ENCODE data around the gene FAM13C.
A peak's percentile ranks its signal among the peaks of the same experiment; 100 is the strongest.
"Not testable (repeated sequence)": the region's sequence is repeated elsewhere in the genome, so short reads cannot be mapped to it uniquely, and the experiment has no call there.

FAM13C gene

GRCh38 chr10:59362144-59362958 is at the start of gene FAM13C:
Gene FAM13C (minus strand): TSS chr10:59362549. CDS start chr10:59362460, 89 bp downstream.
- DNase-seq (ENCODE audit: low spot score), result peak; percentile 82

DNA sequence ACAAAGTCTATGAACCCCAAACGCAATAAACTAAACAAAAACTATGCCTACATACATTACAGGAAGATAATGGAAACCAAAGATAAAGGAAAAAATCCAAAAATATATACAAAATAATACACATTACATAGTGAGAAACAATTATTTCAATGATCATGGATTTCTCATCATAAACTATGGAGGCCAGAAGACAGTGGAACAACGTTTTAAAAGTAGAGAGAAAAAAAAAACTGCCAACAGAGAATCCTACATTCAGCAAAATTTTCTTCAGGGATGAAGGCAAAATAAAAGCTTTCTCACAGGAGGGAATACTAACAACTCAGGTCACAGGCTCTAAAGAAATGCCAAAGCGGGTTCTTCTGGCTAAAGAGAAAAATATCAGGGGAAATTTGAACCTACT is 42.9 kb upstream of the FAM13C start:
- DNase-seq (ENCODE audit: low spot score), result no peak

GRCh38 chr10:59400214-59400613 is 37.9 kb upstream of the FAM13C start:
- no peak for DNase-seq (ENCODE audit: low spot score)

DNA sequence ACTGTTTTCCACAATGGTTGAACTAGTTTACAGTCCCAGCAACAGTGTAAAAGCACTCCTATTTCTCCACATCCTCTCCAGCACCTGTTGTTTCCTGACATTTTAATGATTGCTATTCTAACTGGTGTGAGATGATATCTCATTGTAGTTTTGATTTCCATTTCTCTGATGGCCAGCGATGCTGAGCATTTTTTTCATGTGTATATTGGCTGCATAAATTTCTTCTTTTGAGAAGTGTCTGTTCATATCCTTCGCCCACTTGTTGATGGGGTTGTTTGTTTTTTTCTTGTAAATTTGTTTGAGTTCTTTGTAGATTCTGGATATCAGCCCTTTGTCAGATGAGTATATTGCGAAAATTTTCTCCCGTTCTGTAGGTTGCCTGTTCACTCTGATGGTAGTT is 37.0 kb upstream of the FAM13C start:
- DNase-seq (ENCODE audit: low spot score), result not testable (repeated sequence)

- DNase-seq (ENCODE audit: low spot score), result no peak
Measured at GRCh38 chr10:59397961-59398360, 35.6 kb upstream of the FAM13C start.

DNA sequence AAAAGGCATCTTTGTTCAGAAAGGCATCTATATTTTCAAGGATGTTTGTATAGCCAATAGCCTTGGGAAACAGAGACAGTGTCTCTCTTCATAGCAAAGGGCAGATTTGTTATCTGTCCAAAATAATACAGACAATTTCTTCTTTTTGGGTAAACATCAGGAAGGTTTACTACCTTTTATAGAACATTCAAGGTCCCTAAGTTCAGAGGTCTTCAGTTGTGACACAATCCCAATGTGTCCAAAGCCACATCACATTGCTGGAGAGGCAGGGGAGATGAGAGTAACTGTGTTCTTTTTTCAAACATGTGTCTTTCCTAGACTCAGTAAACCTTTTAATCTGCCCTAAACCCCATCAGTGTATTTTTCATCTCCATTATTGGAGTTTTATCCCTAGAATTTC is 33.6 kb upstream of the FAM13C start:
- DNase-seq (ENCODE audit: low spot score), result no peak

- DNase-seq (ENCODE audit: low spot score), result no peak
Measured at GRCh38 chr10:59393349-59393748, 31.0 kb upstream of the FAM13C start.

- DNase-seq (ENCODE audit: low spot score), result no peak
Measured at GRCh38 chr10:59391060-59391459, 28.7 kb upstream of the FAM13C start.

- DNase-seq (ENCODE audit: low spot score), result no peak
Measured at GRCh38 chr10:59388671-59388976, 26.3 kb upstream of the FAM13C start.

GRCh38 chr10:59387951-59388670 is 25.8 kb upstream of the FAM13C start:
- DNase-seq (ENCODE audit: low spot score), result no peak

DNA sequence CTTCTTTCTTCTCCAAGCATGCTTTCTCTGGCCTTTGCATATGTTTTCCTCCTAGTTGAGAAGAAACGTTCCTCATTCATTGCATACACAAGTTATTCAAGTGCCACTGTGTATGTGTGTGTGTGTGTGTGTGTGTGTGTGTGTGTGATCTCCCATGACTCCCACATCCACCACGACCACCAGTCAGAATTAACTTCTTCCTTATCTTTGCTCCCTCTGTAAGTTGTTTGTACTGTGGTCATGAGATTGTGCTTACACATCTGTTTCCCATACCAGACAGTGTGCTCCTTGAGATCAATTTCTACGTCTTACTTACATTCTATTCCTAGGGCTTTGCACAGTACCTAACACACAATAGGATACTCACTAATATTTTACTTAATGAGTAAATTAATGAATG is 22.4 kb upstream of the FAM13C start:
- DNase-seq (ENCODE audit: low spot score), result no peak

DNA sequence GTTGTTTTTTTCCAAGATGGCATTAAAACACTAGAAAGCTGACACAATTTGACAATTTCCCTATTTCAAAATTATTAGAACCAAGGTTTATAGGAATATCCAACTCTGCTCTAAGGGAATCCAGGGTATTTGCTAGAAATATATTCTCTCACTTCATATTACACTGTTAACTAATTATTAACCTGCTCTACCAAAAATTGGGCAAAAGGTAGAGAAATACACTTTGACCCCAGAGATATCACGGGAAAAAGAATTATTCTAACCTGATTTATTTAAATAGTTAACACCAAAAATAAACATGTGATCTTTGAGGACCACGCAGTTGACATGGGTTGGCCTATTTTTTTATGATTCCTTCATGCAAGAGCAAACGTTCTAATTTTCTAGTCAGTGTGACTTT is 21.6 kb upstream of the FAM13C start:
- DNase-seq (ENCODE audit: low spot score), result no peak

- DNase-seq (ENCODE audit: low spot score), result no peak
Measured at GRCh38 chr10:59383436-59383835, 21.1 kb upstream of the FAM13C start.

GRCh38 chr10:59382831-59383295 is 20.5 kb upstream of the FAM13C start:
- DNase-seq (ENCODE audit: low spot score), result no peak

GRCh38 chr10:59381687-59382086 is 19.3 kb upstream of the FAM13C start:
- DNase-seq (ENCODE audit: low spot score), result no peak

DNA sequence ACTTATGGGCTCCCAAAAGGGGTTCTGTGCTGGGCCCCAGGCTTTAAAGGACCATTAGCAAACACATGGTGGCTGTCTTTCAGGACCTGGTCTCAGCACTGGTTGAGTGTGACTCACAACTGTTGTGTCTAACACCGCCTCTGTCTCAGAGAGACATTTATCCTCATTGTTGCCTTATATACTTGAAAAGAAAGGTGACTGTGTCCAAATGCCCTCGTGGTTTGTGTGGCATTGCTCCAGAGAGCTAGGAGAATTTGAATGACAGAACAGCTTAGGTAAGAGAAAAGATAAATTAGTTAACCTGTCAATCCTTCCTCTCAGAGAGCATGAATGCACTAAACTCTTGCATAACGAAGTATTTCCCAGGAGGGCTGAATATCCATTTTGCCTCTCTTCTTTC is 14.5 kb upstream of the FAM13C start:
- DNase-seq (ENCODE audit: low spot score), result no peak

DNA sequence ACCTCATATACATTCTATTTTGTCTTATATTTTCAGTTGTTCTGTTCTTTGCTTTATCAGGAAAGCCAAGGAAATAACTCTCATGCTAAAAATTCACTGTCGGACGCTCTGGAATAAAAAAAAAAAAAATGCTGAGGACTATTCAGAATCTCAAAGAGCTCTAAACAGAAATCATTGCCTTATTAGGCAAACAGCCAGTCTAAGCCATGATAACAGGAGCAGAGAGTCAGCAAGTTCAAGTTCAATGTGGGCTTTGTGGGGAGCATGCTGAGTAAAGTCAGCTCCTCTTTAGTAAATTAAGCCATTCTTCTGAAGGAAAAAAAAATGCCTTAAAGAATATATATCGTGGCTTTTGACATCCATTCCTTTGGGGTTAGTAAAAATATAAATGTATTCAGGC is 13.6 kb upstream of the FAM13C start:
- DNase-seq (ENCODE audit: low spot score), result no peak

DNA sequence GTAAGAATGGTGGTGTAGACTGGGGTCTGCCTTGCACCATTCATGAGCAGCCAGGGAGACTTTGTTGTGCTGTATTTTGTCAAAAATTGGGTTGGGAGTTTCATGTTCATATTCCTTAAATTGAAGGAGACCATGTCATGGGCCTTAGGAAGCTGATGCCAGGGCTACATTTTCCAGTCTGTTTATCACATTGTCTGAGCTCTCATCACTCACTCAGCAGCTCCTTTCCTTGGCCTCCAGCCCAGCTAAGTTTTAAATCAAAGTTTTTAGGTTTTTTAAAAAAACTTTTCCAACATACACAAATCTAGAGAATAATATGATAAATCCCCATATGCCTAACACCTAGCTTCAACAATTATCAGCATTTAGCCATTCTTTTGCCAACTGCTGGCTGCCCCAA is 12.6 kb upstream of the FAM13C start:
- no peak for DNase-seq (ENCODE audit: low spot score)

DNA sequence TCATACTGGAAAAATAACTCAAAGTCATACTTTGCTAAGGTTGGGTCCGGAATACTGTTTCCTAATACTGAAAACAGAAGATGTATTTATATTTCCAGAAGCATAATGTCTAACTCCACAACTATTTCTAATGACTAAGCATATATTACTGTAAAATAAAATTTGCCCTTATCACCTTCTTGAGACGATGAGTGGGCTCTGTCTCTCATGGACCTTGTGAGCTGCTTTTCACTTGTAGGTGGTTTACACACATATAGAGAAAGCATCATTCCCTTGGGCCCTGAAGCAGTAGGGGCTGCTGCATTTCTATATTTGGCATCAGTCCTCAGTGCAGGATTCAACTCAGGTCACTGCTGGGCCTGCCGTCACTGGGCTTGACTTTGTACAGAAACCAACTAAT is 10.7 kb upstream of the FAM13C start:
- no peak for DNase-seq (ENCODE audit: low spot score)

DNA sequence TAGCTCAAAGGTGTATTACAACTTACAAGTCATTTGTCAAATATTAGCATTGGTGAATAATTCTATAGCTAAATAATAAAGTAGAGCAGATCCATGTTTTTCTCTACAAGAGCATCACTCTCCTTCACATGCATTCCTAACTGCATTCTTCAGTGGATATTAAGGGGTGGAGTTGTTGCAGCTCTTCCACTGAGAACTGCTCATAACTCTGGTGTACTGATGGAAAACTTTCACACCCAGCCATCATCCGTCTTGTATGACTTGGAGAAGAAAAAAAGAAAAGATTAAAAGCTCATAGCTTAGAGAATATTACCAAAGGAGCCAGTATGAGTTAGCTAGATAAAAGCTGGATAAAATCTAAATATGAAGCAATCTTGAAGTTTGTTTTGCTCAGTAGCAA is 10.2 kb upstream of the FAM13C start:
- no peak for DNase-seq (ENCODE audit: low spot score)

DNA sequence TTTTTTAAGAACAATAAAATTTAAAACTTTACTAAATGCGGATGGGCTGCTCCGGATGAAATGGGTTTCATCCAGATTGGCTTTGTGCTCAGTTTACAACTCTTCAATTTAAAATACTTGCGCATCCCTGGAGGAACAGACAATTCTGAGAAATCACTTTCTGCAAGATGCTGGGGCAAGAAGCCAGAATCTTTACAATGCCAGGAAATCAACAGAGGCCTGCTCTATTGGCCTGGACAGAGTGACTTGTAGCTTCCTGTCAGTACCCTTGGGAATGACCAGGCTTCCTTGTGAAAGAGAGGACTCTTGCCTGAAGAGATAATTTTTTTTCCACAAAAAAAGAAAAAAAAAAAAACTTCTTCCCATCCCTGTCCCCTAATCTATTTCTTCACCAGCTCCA is 3.9 kb upstream of the FAM13C start:
- peak; percentile 84 for DNase-seq (ENCODE audit: low spot score)

GRCh38 chr10:59363446-59363958 is 1.2 kb upstream of the FAM13C start:
- DNase-seq (ENCODE audit: low spot score), result no peak

DNA sequence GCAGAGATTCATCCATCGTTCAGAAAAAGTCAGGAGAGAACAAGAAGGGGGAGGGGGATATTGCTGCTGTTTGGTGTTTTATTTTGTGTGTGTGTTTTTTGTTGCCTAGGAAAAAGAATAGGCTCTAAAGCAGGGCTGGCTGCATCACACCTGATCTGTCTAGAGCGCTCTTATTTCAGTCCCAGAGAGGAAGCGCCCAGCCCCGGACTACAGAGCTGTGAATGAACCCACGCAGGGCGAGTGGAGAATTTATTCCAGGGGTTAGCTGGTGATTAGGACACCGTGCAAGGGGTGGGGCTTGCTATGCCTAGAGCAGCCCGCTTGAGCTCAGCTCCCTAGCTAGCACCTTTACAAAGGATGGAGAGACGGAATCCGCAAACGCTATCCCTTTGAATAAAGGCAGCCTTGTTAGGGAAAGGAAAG is 621 bp upstream of the FAM13C start:
- DNase-seq (ENCODE audit: low spot score), result peak; percentile 86
